ENCODE results near the gene IMPA2. TPM values are rescaled to one million over a fixed set of nuclear protein-coding genes. Genes with fewer than 3 reads are reported as not detected.

Gene IMPA2
- total RNA-seq, 1 experiment from 2014 or later = 51.1 TPM

DNA sequence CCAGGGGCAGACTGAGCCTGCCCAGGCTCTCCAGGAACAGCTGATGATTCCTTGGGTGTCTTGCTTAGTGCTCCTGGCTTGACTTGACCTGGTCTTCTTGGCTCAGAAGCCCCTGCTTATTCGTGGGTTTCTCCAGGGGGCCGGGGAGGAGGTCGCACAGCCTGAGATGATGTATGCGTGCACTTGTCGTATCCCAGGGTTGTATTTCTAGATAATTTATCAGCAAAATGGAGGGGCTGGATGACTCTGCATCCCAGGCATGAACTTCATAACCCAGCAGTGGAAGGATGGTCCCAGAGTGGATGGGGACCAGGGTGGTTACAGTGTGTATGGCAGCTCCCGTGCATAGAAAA is 25.2 kb downstream of the IMPA2 start:
- DNase-seq (ENCODE audit: extremely low read depth, low read depth) = no peak

DNA sequence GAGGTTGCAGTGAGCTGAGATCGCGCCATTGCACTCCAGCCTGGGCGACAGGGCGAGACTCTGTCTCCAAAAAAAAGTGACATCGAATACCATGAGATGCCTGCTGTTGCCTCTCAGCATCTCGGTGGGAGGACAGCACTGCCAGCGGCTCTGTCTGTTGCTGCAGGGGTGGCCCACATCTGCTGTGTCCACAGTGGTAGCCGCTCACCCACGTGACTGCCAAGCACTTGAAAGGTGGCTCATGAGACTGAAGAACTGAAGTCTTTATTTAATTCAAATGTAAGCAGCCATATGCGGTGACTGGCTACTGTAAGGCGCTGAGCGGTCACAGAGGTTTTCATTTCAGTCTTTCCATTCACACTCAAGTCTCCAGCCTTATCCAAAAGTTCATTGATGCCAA is 25.8 kb downstream of the IMPA2 start:
- no peak for DNase-seq (ENCODE audit: extremely low read depth, low read depth)

DNA sequence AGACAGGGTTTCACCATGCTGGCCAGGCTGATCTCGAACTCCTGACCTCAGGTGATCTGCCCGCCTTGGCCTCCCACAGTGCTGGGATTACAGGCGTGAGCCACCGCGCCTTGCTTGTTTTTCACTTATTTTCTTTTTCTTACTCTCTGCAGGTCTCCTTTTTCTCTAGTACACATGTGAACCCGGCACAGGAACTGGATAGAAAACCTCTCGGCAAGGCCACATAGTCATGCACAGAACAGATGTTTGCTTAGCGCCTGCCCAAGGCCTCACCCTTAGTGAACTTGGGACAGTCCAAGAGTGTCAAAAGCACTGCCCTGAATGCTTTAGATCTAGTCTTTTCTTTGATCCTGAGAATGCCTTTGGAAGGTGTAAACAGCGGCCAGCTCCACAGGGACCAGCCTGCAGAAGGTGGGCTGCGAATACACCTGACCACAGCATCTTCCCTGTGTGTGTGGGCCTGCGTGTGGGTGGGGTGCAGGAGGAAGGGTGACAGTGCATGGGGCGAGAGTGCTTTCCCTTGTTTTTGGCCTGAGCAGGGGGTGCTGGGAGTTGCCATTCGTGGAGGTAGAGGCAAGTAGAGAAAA is 27.0 kb downstream of the IMPA2 start:
- no peak for DNase-seq (ENCODE audit: extremely low read depth, low read depth)

DNA sequence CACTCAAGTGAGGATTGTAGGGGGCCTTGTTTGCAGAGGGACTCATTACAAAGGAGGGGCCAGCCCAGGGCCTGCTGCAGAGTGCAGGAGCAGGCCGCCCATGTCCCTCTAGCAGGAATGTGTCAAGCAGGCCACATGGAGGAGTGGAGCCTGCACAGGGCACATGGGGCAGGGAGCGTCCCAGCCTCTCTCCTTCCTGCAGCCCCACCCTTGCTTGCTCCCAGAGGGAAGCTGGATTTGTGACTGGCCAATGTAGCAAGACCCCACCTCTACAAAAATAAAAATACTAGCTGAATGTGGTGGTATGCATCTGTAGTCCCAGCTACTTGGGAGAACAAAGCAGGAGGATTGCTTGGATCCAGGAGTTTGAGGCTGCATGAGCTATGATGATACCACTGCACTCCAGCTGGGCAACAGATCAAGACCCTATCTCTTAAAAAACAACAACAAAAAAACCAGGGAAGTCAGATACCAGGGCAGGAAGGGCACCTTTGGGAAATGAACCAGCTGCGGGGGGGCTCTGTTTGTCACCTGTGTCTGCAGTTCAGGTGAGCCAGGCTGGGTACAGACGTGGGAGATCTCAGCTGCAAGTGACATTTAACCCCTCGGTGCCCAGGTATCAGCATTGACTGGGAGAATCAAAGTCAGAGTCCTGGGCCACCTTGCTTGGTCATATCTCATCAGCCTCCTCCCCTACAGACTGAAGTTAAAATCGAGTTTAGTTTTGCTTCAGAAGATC is 27.7 kb downstream of the IMPA2 start:
- DNase-seq (ENCODE audit: extremely low read depth, low read depth) = no peak

DNA sequence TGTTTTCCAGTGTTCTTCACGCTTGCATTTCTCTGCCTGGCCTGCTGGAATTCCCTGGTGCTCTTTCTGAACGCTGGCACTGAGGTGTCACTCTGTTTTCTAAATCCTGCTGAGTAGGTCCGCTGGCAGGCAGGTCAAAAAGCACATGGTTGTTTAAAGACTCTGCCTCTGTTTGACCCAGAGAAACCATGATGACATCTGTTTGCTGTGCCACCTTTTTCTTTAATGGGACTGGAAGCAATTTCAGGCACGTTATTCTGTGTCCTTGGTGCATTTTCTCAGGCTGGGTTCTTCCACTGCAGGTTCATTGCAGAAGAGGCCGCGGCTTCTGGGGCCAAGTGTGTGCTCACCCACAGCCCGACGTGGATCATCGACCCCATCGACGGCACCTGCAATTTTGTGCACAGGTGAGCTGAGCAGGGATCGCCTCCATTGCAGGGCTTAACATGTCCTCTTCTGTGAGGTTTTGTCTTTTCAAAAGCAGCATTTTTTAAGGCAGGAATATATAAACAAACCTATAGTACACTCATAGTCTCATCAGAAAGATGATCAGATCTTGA is 28.4 kb downstream of the IMPA2 start:
- DNase-seq (ENCODE audit: extremely low read depth, low read depth) = no peak

DNA sequence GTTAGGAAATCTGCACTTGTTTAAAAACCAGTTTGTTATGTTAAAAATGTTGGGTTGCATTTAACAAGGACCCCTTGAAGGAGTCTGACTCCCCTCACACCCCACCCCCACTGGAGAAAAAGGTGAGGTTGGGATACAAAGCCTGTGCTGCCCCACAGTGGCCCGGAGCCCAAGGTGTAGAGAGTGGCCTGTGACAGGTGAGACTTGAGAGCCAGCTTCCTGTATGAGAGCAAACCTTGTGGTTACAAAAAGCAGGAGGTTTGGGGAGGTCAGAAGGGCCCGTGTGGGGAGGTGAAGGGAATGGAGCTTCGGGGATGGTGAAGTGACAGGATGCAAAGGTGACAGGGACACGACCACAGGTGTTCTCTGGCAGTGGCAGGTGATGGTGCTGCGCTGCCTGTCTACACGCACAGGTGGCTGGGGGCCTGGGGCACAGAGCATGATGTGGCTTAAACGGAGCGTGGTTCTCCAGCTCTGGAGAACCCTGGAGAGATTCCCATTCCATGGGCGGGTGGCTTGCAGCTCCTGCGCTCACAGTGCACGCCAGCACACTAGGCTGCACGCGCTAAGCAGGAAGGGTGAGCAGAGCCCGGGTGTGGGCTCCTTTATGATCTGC is 29.0 kb downstream of the IMPA2 start:
- DNase-seq (ENCODE audit: extremely low read depth, low read depth) = no peak

DNA sequence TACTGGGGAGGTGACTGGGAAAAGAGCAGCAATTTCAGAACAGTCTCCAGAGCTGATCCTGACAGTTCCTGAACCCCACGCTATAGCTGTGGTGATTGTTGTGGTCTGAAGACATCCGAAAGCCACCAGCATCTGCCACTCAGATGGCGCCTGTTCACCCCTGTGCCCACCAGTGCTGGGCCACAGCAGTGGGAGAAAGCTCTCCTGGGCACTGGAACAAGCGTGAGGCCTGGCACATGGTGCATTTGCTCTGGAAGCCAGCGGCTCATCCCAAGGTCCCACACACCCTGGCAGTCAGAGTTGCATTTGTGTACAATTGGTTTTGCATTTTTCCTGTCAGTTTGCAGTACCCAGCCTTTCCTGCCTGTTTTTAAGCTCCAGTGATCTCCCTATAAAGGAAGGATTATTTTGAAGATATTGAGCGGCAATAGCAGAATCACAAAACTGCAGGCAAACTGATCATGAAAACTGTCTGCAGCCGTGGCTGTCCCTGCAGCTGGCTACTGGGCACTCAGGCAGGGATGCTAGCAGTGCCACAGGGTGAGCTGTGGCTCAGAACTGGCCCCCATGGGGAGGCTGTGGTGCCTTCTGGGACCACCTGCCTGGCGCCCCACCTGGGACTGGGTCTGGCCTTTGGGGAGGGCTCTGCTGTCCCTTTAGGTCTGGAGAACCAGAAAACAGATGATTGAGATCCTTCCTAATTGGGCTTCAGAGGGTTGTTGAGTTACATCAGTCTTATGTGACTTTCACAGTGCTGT is 30.1 kb downstream of the IMPA2 start:
- DNase-seq (ENCODE audit: extremely low read depth, low read depth) = no peak

DNA sequence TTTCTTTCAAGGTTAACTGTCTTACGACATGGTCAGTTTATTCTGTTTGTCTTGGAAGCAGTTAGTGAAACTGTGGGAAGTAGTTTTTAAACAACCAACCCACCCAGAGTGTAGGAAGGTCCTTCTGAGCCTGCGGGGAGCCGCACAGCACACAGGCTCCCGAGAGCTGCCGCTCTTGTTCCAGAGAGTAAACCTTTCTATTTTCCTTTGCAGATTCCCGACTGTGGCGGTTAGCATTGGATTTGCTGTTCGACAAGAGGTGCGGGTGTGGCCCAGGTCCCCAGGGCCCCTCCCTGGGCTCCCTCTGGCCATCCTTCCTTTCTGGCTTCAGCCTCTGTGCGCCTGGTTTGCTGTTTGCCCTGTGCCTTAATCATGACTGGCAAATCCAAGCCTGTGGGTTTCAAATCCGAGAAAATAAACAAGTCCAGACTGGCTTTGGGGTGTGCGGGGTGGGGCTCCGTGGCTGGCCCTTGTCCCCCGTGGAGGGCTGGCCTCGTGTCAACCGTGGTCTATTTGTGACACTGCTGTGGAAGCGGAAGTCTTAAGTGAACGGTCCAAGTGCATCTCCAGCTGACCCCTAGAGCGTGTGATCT is 30.7 kb downstream of the IMPA2 start:
- no peak for DNase-seq (ENCODE audit: extremely low read depth, low read depth)

DNA sequence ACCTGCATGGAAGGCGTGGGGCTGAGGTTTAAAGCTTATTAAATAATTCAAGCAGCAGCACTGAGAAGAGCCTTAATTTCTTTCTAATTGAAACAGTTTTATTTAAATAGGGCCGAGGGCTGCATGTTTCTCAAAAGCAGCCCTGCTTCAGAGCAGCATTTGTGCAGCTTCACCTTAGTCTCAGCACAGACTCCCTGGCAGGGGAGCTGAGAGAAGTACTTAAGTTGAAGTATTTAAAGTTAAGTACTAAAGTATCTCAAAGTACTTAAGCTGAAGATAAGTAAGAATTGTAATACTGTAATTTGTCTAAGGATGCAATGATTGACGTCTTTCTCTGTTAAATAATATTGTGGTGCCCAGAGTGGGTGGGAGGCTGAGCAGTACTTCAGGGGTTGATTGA is 31.4 kb downstream of the IMPA2 start:
- no peak for DNase-seq (ENCODE audit: extremely low read depth, low read depth)

DNA sequence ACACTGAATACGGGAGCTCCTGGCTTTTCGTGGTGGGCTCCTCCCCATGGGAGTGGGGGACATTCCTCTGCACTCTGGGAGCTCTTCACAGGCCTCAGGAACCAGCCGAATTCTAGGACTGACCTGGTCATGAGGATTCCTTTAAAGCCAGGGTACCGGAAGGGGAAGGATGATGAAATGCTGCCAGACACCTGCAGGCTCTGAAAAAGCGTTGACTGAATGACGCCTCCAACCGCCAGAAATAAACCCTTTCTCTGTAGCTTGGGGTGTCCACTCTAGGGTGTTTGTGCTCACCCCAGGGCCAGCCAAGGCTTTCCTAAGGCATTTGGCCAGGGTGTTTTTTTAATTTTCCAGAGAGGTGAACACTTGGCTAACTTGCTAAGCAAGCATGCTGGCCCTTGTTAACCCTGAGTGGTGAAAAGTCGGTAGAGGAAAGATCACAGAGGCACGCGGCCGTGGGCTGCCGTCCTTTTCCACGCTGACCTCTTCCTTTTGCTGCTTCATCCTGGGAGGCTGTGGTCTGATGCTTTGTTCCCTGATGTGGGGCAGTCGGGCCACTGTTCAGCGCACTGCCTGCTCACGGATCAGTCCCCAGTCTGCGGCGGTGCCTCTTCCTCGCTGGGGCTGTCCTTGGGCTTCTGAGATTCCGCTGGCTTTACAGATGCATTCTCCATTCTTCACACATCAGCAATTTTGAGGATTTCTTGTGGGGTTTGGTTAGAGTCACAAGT is 32.0 kb downstream of the IMPA2 start:
- no peak for DNase-seq (ENCODE audit: extremely low read depth, low read depth)

DNA sequence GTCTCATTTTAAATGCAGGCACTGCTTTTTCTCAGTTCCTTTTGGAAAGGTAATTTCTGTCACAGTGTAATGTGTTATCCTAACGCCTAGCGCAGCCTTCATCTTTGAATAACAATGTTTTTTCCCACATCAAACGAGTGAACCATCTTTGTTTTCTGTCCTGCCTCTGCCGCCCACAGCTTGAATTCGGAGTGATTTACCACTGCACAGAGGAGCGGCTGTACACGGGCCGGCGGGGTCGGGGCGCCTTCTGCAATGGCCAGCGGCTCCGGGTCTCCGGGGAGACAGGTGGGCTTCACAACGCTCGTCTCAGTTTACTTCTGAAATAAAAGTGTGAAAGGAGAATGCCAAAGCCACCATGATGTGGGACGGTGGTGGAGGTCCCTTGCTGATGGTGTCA is 32.8 kb downstream of the IMPA2 start:
- no peak for DNase-seq (ENCODE audit: extremely low read depth, low read depth)

DNA sequence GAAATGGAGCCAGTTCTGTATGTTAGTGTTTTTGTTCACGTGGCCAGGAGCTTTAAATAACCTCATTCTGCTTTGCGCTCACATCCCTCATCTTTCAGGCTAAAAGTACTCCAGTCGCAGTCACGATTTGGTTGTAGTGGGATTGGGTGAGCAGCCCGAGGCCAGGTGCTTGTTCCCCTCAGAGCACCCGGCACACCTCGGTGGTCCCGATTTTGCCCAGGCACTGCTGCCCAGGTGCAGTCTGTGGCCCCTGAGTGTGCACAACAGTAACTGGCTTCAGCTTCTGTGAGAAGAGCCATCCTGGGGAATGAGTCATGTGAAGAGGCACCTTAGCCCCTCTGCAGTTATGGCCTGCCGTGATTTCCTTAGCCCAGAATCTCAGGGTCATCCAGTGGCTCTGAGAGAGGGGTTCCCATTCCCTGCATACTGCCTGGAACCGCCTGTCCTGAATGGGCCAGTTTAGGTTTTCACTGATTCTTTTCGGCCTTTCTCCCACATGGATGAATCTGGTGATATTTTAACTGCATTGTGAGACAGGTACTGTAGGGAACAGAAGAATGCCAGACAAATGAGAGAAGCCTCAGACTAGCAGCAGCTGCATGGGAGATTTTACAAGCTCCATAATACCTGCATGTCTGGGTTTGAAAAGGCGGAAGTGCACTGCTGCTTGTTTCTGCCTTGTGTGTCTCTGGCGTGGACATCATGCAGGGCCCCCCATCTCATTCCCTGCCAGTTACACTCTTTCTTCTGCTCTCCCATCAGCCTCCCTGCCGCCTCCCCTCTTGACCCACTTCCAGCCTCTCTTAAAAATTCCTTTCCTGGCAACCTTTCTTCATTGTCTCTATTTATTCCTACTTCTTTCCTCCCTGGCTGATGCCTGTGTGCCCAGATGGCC is 33.5 kb downstream of the IMPA2 start:
- DNase-seq (ENCODE audit: extremely low read depth, low read depth) = no peak

DNA sequence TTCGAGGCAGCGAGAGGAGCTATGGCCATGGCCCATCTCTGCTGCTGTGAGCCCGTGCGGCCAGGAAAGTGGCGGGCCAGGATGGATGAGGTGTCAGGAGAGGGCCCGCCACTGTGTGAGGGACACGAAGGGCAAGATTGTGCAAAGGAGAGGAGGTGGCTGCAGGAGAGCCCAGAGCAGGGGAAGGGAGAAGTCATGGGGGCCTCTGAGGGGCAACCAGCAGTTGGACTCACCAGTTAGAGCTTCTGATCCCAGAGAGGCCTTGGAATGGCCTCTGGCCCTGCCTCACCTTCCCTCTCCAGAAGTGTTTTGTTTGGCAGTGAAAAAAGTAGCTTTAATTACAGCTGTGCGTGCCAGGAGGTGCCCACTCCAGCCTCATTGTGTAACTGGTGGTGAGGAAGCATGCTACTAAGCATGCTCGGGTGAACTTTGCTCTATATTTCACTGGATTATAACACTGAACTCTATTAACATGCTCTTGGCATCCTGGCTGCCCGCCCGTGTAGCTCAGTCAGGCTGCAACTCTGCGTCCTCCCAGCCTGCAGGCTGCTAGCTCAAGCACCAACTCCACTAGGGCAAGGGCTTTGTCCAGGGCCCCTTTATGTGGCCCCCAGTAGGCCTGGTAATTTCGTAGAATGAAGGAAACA is 34.2 kb downstream of the IMPA2 start:
- no peak for DNase-seq (ENCODE audit: extremely low read depth, low read depth)

DNA sequence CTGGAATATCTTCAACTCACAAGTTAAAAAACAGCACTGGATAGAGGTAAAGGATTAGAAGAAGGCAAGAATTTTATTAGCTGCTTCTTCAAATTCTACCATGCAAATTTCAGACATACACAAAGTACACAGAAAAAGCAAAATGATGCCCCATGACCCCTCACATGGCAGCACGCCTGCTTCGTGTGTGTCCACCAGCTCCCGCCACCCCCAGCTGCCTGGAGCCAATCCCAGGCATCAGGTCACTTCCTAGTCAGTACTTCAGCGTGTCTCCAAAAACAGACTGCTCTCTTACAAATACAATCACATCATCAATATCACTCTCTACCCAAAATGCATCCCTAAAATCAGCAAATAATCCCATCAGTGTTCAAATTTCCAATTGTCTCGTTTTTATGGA is 35.8 kb downstream of the IMPA2 start:
- no peak for DNase-seq (ENCODE audit: extremely low read depth, low read depth)

DNA sequence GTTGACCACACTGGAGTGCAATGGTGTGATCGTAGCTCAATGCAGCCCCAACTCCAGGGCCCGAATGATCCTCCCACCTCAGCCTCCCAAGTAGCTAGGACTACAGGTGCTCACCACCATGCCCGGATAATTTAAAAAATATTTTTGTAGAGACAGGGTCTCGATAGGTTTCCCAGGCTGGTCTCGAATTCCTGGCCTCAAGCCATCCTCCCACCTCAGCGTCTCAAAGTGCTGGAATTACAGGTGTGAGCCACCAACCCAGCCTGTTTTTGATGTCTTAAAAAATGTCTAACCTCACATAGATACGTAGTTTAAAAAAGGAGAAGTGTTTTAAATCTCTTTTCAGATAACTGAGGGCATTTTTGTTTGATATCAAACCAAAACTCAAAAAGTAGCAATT is 37.6 kb downstream of the IMPA2 start:
- no peak for DNase-seq (ENCODE audit: extremely low read depth, low read depth)

DNA sequence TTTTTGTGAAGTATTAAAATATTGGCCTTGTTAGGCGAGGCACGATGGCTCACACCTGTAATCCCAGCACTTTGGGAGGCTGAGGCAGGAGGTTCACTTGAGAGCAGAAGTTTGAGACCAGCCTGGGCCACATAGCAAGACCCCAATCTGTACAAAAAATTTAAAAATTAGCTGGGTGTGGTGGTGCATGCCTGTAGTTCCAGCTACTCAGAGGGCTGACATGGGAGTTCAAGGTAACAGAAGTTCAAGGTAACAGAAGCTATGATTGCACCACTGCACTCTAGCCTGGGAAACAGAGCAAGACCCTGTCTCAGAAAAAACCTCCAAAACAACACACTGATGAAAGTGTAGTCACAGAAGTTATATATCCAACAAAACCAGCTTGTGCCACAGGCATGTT is 39.8 kb downstream of the IMPA2 start:
- no peak for DNase-seq (ENCODE audit: extremely low read depth, low read depth)

DNA sequence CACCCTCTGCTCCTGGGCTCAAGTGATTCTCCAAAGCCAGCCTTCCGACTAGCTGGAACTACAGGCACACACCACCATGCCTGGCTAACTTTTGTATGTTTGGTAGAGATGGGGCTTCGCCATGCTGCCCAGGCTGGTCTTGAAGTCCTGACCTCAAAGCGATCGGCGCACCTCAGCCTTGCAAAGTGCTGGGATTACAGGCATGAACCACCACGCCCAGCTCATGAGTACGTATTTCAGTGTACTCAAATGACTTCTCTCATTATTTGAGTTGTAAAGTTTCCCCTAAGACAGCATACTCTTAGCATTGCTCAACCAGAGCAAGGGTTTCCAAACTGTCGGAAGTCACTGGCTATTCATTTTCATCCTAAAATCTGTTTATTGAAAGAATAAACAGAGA is 40.3 kb downstream of the IMPA2 start:
- no peak for DNase-seq (ENCODE audit: extremely low read depth, low read depth)

DNA sequence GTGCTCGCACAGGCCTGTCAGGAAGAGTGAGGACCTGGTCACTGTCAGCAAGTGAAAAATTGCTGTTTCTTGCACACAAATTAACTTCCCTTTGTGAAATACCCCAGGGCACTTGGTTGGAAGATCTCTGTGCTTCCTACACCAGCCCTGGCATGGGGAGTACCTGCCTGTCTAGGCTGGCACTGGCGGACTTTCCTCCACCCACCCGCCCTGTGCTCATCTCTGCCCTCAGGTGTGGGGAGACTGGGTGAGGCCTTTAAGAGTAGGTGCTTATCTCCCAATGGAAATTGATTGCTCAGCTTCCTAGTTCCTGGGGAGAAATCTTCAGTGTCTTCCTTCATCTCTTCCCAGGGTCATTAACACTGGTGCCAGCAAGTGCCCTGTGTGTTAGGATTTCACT is 42.1 kb downstream of the IMPA2 start:
- DNase-seq (ENCODE audit: extremely low read depth, low read depth) = no peak

DNA sequence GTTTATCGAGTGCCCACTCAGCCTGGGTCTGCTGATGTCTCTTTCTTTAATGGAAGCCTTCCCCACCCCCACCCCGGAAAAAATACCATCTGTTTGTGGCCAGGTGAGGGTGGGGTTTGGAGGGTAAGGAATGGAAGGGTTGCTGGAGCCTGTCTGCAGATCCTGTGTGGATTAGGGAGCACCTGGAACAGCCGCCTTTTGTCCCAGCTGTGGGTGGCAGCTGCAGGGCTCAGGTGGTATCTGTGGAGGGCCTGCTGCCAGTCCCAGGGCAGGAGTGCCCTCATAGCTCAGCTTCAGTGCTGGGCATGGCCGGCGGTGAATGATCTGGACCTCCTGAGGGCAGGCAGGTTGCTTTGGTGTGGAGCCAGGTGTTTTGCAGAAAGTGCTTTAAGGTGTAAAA is 45.3 kb downstream of the IMPA2 start:
- DNase-seq (ENCODE audit: extremely low read depth, low read depth) = no peak

Measured in NCI-H460 (cell line).